ENCODE data around the gene LILRA5.

Gene LILRA5

DNA sequence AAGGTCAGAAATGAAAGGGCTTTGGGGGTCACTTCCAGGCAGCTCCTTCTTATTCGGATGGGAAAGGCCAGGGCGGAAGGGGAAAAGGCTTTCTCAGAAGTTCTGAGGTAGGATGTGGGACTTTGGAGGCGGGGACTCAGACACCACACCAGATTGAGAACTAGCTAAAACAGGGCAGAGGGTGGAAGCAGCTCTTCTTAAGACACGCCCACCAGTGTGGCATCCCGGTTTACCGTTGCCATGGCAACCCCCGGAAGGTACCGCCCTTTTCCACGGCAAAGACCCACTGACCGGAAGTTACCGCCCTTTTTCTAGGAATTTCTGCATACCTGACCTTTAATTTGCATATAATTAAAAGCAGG is 3.8 kb upstream of the LILRA5 start:
- no peak for DNase-seq (ENCODE audit: low spot score)
- TF ChIP-seq, protein P1, sequence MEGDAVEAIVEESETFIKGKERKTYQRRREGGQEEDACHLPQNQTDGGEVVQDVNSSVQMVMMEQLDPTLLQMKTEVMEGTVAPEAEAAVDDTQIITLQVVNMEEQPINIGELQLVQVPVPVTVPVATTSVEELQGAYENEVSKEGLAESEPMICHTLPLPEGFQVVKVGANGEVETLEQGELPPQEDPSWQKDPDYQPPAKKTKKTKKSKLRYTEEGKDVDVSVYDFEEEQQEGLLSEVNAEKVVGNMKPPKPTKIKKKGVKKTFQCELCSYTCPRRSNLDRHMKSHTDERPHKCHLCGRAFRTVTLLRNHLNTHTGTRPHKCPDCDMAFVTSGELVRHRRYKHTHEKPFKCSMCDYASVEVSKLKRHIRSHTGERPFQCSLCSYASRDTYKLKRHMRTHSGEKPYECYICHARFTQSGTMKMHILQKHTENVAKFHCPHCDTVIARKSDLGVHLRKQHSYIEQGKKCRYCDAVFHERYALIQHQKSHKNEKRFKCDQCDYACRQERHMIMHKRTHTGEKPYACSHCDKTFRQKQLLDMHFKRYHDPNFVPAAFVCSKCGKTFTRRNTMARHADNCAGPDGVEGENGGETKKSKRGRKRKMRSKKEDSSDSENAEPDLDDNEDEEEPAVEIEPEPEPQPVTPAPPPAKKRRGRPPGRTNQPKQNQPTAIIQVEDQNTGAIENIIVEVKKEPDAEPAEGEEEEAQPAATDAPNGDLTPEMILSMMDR (IDR thresholded peaks at IDR 0.05; ENCODE audit: extremely low read depth, insufficient read depth, missing control alignments) = no peak
- in situ Hi-C loops (cut with MboI; ENCODE audit: low pct_unique_long_range_greater_than_20kb, low sequenced_read_pairs, unreplicated experiment) = no loop called here

DNA sequence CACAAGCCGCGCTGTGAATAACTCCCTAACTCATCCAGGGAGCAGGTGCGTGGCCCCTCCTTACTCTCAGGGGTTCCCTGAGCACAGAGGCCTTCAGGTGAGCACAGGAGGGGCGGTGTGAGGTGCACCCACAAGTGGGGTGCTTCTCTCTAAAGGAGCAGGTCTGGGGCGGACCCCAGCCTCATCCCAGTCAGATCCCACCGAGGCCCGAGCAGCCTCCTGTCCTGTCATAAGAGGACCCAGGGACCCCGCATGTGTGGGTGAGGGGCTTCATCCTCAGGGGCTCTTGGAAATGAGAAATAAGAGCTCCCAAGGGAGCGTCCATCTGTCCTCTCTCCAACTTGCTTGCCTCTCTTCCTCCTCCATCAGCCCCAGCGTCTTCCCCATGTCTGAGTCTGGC is 3.0 kb upstream of the LILRA5 start:
- in situ Hi-C loops (cut with MboI; ENCODE audit: low pct_unique_long_range_greater_than_20kb, low sequenced_read_pairs, unreplicated experiment) = no loop called here
- TF ChIP-seq, protein P1 (IDR thresholded peaks at IDR 0.05; ENCODE audit: extremely low read depth, insufficient read depth, missing control alignments) = no peak
- no peak for DNase-seq (ENCODE audit: low spot score)

DNA sequence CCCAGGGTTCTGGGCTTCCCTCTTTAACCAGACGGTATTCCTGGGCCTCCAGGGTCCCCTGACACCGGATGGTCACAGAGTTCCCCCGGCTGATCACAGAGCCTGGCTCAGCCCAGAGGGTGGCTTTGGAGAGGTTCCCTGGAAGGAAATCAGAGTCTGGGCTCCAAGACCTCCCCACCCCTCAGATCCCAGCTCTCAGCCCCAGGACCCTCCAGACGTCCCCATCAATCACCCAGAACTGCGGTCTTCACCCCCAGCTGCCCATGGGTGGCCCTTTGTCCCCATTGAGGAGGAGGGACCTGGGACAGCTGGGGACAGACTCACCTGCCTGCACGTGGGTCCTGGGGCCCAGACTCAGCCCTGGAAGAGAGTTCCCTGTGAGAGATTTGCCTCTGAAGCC is 955 bp downstream of the LILRA5 start:
- TF ChIP-seq, protein P1 (IDR thresholded peaks at IDR 0.05; ENCODE audit: extremely low read depth, insufficient read depth, missing control alignments) = no peak
- in situ Hi-C loops (cut with MboI; ENCODE audit: low pct_unique_long_range_greater_than_20kb, low sequenced_read_pairs, unreplicated experiment) = no loop called here
- DNase-seq (ENCODE audit: low spot score) = no peak

DNA sequence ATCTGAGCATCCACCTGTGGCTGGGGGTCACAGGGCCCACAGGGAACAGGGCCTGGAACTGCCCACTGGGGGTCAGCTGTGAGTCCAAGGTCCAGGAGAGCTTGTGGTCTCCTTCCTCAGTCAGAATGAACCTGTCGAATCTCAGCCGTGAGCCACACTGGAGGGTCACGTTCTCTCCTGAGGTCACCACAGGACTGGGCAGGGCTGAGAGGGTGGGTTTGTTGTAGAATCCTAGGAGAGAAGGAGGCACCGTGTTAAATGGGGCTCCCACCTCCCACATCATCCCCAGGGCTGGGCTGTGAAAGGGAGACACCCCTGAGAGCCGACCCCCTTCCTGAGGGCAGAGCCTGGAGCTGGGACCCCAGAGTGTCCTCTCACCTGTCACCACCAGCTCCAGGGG is 1.5 kb downstream of the LILRA5 start:
- TF ChIP-seq, protein P1 (IDR thresholded peaks at IDR 0.05; ENCODE audit: extremely low read depth, insufficient read depth, missing control alignments) = no peak
- in situ Hi-C loops (cut with MboI; ENCODE audit: low pct_unique_long_range_greater_than_20kb, low sequenced_read_pairs, unreplicated experiment) = no loop called here
- no peak for DNase-seq (ENCODE audit: low spot score)

DNA sequence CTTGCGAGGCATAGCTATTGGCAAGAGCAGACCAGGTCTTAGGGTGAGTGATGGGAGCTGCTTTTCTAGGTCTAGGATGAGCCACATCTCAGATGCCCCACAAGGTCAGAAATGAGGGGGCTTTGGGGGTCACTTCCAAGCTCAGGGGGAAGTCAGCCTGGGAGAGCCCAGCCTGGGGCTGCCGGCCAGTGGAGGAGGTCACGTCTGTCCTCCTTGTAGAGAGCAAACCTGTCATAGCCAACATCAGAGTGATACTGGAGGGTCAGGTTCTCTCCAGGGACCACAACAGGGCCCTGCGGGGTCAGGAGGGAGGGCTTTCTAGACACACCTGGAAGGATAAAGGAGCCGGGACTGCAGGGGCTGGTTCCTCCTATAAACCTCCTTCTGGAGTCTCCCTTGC is 2.4 kb downstream of the LILRA5 start:
- in situ Hi-C loops (cut with MboI; ENCODE audit: low pct_unique_long_range_greater_than_20kb, low sequenced_read_pairs, unreplicated experiment) = no loop called here
- DNase-seq (ENCODE audit: low spot score) = no peak
- TF ChIP-seq, protein P1 (IDR thresholded peaks at IDR 0.05; ENCODE audit: extremely low read depth, insufficient read depth, missing control alignments) = no peak

DNA sequence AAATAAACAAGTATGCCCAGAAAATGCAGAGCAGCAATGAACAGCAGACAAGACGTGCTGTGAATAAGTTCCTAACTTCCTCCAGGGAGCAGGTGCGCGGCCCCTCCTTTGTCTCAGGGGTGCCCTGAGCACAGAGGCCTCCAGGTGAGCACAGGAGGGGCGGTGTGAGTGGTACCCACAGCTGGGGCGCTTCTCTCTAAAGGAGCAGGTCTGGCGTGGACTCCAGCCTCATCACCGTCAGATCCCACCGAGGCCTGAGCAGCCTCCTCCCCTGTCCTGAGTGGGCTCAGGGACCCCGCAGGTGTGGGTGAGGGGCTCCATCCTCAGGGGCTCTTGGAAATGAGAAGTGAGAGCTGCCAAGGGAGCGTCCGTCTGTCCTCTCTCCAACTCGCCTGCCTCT is 3.2 kb downstream of the LILRA5 start:
- in situ Hi-C loops (cut with MboI; ENCODE audit: low pct_unique_long_range_greater_than_20kb, low sequenced_read_pairs, unreplicated experiment) = no loop called here
- TF ChIP-seq, protein P1 (IDR thresholded peaks at IDR 0.05; ENCODE audit: extremely low read depth, insufficient read depth, missing control alignments) = no peak
- no peak for DNase-seq (ENCODE audit: low spot score)

DNA sequence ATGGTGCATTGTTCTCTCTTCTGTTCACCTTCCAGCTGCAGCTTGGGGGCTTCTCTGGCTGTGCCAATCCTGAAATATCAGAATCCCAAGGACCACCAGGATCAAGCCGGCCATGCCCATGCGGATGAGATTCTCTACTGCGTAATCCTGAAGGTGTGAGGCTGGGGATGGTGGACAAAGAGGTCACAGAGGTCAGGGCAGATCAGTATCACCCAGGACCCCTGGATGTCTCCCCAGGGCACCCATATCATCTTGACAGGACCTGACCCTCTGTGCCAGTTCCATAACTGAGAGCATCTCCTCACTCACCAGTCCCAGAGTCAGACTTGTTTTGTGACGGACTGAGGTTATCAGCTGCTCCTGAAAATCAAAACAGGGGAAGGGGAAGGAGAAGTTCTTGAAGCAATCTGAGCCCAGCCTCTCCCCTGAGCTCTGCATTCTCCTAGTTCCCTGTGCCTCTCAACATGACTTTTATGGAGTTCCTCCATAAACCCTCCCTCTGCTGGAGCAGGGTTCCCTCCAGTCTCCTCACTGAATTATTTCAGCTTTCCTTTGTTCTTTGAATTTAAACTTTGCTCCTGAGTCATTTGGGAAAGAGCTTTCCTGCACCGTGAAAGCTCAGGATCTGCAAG is 5.5 kb downstream of the LILRA5 start:
- TF ChIP-seq, protein P1 (IDR thresholded peaks at IDR 0.05; ENCODE audit: extremely low read depth, insufficient read depth, missing control alignments) = no peak
- no peak for DNase-seq (ENCODE audit: low spot score)
- in situ Hi-C loops (cut with MboI; ENCODE audit: low pct_unique_long_range_greater_than_20kb, low sequenced_read_pairs, unreplicated experiment) = no loop called here

All from GM13977 (cell line).